ENCODE results near the gene WDR43.
"Not testable (repeated sequence)": the region's sequence is repeated elsewhere in the genome, so short reads cannot be mapped to it uniquely, and the experiment has no call there.

Gene WDR43

DNA sequence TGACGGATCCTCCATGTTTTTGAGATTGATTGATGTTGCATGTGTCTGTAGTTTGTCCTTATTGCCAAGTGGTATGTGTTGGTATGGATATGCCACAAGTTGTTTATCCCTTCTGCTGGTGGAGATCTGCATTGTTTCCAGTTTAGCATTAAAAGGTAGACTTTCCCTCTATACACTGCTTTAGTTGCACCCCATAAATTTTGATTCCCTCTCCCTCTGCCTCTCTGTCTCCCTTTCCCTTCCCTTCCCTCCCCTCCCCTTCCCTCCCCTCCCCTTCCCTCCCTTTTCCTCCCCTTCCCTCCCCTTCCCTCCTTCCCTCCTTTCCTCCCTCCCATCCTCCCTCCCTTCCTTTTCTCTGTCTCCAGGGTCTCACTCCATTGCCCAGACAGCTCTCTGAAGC is 68.0 kb downstream of the WDR43 start:
- DNase-seq (ENCODE audit: low spot score), result no peak

DNA sequence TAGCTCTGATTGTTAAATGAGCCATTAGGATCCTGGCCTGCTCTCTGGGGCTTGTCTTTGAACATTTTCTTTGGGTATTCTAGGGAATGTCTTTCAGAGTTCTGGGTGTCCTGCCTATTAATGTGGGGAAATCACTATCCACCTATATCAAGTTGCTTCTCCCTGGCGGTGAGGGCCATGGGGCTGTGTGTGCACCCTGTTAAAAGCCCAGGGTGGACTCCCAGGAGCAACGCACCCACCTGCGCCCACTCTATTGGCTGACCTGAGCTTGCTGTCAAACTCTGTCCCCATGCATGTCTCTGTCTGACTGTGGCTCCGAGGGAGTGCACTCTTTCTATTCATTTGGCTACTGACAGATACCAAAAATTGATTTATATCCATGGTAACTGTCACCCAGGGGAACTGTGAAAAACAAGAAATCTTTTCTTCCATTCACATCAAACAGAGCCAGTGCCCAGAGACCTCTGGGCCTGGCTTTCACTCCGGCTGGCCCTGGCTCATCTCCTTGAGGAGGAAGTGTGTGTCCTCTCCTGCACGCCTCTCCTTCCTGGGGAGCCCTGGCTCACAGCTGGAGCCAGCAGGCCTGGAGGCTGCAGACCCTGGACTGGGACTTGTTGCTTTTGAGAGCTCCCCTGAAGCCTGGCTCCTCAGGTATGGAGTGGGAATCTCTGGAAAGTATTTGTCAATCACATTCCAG is 76.1 kb downstream of the WDR43 start:
- no peak for DNase-seq (ENCODE audit: low spot score)

DNA sequence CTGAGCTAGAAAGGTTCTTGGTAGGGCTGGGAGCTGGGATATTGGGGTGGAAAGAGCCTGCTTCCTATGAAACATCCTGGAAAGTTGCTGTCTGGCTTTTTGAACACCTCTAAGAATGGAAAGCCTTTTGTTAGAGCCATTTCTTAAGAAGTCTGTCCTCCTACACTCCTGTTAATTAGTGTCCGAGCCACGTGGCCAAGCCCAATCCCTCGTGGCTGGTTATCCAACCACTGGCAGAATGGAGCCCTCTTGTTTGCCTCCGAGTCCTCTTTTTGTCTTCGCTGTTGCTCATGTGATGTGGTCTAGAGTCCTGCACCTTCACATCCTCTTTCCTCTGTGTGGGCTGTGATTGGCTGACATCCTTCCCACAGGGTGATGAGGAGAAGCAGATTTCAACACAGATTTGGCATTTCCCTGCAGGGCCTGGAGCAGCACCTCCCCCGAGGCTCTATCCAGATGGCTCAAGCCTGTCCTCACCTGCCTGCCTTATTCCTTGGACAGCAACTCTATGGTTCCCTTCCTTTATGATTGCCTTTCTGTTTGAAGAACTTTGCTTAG is 78.4 kb downstream of the WDR43 start:
- no peak for DNase-seq (ENCODE audit: low spot score)

DNA sequence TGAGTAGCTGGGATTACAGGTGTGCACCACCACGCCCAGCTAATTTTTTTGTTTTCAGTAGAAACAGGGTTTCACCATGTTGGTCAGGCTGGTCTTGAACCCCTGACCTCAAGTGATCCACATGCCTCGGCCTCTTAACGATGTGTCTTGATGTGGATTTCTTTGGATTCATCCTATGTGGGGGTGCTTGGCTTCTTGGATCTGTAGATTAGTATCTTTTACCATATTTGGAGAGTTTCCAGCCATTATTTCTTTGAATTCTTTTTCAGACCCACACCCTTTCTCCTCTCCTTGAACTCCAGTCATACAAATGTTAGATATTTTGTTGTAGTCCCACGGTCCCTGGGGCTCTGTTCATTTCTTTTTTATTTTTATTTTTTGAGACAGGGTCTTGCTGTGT is 79.8 kb downstream of the WDR43 start:
- DNase-seq (ENCODE audit: low spot score), result no peak

DNA sequence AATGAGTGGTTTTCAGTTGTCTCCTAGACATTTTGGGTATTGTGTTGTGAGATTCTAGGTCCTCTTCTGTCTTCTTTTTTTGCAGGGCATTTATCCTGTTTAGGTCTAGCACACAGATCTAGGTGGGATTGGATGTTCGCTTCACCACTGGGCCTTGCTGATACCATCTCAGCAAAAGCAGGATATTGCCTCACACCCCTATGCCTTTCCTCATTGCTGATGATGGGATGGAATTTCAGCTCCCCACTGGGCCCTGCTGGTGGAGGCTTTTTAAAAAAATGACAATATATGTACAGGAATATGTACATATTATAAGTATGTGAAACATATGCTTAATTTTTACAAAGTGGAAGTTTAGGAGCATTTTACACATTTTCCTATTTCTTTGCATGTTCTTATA is 81.2 kb downstream of the WDR43 start:
- no peak for DNase-seq (ENCODE audit: low spot score)

DNA sequence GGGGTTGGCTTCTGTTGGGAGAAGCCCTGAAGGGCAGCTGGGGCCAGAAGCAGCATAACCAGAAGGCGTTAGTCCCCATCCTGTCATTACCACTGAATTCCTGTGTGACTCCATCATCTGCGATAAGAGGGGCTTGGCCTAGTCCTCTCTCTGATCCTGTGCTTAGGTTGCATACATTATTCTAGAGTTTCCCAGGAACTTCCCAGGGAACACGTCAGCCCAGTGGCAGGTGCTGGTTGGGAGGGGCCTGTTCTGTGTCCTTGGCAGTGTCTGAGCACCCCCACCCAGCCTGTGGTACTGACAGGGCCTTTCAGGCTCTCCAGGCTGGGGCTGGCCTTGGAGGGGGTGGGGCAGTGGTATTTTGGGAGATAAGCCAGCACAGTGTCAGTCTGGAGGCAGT is 82.1 kb downstream of the WDR43 start:
- DNase-seq (ENCODE audit: low spot score), result peak; percentile 29

DNA sequence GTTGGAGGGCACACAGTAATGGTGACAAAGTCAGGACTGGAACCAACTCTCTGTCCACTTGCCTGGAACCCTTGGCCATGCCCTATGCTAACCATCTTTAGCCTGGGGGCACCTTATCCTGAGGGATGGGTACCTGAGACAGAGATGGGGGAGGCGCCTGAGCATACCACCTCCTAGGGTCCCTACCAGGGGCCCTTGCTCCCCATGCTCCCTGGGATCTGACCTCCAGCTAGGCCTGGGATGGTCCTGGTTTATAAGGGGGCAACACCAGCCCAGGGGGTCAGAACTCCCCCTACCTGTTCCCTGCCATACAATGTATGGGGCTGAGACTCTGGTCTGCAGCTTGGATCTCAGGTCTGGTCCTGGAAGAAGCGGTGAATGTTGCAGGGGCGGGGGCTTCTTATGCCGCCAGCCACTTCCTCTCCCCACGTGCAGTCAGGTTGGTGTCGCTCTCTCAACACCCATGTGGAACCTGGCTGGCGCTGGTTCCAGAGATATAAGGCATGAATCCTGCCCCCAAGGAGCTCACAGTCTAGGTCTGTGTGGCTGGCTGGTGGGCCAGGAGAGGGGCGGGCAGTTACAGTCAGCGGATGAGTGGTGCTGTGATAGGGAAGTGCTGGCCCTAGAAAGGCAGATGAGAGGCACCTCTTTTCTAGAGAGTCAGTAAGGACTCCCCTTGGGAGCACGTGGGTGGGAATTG is 82.9 kb downstream of the WDR43 start:
- no peak for DNase-seq (ENCODE audit: low spot score)

DNA sequence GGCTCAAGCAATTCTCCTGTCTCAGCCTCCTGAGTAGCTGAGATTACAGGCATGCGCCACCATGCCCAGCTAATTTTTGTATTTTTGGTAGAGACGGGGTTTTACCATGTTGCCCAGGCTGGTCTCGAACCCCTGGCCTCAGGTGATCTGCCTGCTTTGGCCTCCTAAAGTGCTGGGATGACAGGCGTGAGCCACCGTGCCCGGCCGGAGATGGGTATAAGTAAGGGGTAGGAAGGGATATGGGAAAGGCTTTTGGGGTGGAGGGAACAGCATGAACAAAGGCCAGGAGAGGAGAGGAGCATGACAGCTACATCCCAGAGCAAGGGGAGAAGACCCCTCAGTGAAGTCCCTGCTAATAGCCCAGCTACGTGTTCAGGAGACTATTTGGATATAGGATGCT is 83.5 kb downstream of the WDR43 start:
- not testable (repeated sequence) for DNase-seq (ENCODE audit: low spot score)

DNA sequence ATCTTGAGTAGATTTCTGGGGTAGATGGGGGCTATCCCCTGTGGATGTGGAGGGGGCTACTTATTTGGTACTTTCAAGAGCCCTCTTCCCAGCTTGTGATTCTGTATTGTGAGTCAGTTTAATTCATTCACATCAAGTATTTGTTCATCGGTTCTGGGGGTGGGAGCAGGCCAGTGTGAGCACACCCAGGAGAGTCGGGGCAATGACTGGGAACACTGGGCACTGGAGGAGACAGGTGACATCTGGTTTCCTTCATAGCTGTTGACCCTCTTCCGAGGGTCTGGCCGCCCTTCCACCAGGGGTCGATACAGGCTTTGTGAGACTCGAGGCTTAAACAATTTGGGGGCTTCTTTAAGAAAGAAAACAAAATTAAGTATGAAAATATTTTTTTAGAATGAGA is 84.1 kb downstream of the WDR43 start:
- no peak for DNase-seq (ENCODE audit: low spot score)

DNA sequence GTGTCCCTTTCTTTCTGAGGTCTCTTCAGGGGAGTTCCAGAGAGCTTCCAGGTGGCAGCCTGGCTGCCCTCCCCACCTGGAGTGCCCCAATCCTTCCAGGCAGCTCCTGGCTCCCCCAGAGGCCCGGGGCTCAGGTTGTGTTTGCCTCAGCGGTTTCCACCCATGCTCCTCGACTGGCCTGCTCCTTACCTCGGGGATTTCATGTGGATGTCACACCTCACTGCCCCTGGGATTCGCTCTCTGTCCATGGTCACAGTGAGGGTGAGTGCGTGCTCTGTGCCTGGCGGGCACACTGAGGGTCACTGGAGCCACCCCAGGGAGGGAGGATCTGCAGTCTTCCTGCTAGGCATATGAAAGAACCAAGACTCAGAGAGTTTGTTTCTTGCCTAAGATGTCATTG is 84.6 kb downstream of the WDR43 start:
- DNase-seq (ENCODE audit: low spot score), result no peak

DNA sequence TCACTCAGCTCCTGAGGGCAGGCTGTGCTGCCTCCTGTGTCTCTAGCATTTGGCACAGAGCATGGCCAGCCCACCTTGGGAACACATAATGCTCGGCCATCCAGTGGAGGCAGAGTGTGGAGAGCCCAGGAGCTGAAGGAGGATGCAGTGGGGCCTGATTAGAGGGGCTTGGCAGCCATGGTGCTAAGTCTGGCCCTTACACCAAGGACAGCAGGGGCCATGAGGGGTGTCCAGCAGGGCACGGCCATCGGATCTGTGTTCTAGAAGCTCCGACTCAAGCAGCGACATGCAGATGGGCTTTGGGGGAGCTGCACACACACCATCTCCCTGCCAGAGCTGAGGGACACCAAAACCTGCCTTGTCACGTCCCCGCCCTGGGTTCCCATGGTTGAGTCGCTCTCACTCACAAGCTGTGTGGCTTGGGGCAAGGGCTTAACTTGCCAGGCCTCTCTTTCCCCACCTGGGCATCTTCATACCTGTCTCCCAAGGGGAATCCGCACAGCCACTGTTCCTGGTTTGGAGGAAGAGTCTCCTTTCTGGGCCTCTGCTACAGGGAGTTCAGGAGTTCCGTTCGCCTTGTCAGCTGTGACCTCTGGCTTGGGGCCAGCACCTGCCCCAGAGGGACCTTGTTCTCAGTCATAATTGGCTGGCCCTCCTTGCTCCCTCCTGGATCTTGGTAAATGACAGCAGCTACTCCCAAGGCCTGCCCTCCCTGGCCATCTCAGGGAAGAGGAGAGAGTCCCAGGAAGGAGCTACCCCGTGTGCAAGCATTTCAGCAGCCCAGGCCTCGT is 85.3 kb downstream of the WDR43 start:
- no peak for DNase-seq (ENCODE audit: low spot score)

DNA sequence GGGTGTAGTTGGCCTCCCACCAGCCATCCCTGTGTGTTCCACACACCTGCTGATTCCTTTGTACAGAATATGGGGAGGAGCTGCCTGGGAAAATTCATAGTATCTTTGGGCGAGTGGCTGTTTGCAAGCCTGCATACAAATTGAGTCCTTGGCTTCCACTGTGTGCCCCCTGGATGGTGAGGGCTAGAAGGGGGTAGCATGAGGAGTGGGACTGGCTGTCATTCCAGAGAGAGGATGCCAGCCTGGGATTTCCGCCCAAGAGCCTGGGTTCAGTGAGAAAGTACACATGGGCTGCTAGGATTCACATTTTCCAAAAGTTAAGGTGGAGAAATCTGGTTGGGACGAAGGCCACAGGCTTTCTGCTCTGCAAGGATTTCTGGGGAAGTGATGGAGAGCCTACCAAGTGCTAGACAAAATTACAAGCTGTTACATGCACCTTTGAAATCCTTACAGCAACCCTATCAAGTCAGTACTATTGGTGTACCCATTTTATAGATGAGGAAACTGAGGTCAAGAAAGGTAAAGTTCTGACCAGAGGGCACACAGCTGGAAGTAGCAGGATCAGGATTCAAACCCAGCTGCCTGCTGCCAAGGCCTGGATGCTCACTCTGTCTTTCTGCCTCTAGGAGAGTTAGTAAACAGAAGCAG is 86.0 kb downstream of the WDR43 start:
- DNase-seq (ENCODE audit: low spot score), result no peak

DNA sequence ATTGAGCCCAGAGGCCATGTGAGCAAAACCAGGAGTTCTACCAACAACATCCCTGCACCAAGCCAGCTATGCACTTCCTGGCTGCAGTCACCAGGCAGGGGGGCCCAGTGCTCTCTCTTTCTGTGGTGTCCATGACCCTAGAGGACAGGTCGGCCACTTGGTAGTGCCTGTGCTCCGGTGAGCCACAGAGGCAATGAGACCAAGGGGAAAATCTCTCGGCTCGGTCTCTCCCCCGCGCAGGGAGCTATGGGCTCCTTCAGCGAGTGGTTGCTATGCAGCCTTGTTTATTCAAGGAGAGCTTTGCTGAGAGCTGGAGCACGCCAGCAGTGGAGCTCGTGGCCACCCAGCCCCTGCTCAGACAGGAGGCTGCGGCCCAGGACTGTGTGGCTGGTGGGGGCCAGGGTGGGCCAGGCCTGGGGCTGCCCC is 86.6 kb downstream of the WDR43 start, which contains the start of gene TOGARAM2:
TSS of gene TOGARAM2 (plus strand) at position 283 of the 426 bp plus-strand sequence. CDS start 13,537 bp downstream, outside the sequence.
- DNase-seq (ENCODE audit: low spot score), result no peak

DNA sequence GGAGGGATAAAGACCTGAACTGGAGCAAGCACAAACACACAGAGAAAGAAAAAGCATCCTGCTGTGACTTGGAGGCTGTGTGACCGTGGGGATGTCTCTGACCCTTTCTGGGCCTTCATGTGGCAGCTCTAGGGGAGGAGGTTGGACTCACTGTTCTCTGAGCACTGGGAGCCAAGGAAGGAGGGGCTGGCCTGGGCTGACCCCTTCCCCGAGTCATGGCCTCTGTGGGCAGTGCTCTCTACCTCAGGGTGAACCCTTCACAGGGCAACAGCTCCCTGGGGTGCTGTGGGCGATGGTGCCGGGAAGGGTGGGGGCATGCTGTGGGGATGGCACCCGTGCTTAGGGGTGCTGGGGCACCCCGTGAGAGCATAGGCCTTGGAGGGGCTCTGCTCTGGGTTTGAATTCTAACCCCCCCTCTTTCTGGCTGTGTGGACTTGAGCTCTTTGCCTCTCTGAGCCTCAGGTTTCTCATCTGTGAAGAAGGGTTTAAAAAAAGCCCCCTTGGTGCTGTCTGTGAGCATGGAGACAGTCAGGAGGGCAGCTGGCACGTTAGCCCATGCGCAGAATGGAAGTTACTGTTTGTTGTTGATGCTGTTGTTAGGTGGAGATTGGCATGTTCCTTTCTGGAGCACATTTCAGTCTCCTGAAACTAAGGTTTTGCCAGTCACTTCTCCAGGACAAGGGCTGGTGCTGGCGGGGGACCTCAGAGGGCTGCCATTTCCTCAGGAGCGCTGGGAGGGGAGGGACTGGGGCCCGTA is 87.3 kb downstream of the WDR43 start:
- DNase-seq (ENCODE audit: low spot score), result no peak

DNA sequence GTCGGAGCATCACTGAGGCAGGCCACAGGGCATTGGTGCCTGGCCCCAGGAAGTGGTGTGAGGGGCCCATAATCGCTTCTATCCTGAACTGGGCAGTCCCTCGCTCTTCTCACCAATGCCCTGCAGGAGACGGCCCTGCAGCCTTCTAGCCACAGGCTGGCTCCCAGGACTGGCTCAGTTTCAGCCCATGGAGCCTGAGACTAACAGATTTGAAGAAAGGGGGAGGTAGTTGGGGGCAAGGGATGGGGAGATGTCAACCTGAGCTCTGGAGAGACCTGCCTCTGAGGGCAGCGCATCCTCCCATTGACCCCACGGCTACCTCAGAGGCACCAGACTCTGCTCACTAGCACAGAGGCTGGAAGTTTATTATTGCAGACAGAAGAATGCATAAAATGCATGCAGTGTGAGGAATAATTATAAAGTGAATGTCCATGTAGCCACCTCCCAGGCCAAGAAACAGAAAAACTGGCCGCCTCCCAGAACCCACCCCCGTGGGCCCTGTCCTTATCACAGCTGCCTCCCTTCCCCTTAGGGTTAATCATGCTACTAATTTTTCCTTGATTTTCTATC is 88.0 kb downstream of the WDR43 start:
- DNase-seq (ENCODE audit: low spot score), result no peak

DNA sequence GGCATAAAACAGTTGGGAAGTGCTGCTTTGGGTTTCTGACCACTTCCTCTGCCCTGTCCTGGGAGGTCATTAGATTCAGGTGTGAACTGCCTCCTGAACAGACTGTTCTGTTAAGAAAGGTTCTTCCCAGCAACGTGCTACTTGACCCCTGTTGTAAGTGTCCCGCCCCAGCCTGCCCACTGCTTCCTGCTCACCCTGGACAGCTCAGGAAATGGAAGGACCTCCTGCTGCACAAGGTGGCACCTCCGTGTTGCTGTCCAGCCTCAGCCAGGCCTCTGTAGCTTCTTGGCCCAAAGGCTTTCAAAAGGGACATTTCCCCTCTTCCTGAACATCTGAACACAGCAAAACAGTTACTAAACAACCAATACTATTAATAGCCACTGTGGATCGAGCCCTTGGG is 92.0 kb downstream of the WDR43 start:
- DNase-seq (ENCODE audit: low spot score), result no peak

DNA sequence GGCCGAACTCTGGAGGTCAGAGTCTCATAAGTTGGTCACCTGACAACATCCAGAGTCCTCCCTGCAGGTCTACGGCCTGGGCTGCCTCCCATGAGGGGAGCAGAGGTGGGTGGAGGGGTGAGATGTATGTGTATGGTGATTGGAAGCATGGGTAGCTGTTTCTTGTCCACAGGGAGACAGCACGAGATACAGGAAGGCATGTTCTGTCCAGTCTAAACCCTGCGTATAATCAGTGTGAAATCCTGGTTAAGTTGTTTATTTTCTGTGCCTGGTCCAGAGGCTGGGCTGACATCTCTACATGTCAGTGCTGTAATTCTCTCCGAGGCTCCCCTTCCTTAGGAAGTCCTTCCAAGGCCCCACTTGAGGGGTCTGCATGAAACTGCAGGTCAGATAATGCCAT is 95.5 kb downstream of the WDR43 start:
- DNase-seq (ENCODE audit: low spot score), result no peak

DNA sequence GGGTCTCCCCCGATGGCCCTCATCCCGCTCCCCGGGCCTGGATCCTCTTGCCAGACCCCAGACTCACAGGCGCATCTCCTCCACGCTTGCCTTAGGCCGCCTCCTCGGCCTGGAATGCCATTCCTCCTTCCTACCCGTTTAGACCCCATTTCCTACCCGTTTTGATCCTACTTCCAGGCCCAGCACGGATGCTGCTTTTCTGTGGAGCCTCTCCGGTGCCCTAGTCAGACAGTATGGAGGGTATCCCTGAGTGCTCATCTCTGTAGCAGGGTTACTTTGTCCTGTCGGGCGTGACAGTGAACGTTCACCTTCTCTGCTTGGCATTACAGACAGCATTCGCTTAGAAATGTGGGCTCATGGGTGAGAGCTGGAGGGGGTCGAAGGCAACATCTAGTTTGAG is 96.0 kb downstream of the WDR43 start:
- no peak for DNase-seq (ENCODE audit: low spot score)

DNA sequence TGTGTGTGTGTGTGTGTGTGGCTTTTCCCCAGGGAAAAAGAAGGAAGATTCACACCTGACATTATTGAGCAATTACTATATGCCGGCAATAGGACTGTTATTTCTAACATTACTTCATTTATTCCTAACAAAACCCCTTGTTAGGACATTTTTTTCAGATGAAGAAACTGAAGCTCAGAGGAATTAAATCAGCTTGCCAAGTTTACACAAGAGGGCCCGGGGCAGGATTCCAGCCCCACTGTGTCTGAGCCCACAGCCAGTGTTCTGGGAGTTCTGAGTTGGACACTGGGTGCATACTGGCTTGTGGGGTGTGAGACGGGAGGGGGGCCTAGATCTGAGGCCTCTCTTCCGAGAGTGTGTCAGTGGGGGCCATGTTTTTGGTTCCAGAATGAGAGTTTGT is 96.6 kb downstream of the WDR43 start:
- DNase-seq (ENCODE audit: low spot score), result no peak

DNA sequence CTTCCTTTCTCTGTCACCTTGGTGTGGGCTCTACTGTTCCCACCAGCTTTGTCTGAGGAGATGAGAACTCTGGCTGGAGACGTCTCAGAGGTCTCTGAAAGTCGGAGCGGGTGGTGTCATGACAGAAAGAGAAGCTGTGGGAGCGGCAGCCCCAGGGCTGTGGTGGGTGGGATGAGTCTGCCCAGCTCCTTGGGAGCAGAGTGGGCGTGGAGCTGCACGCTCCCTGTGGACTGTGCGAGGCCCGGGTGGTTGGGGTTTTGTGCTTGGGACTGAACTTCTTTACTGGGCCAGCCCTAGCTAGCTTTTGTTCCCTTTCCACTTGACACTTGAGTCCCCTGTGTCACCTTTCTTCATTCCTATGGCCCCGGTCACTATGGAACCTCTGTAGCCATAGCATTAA is 97.0 kb downstream of the WDR43 start:
- no peak for DNase-seq (ENCODE audit: low spot score)
